ENCODE results near the gene SHC2. TPM values are rescaled to one million over a fixed set of nuclear protein-coding genes. Genes with fewer than 3 reads are reported as not detected.

The SHC2 gene
- total and polyA plus RNA-seq, 2 of the 8 experiments (the other 6 are each of a cell fraction or from before 2014, with no cell fraction given), result 4.4 to 7.3 TPM

DNA sequence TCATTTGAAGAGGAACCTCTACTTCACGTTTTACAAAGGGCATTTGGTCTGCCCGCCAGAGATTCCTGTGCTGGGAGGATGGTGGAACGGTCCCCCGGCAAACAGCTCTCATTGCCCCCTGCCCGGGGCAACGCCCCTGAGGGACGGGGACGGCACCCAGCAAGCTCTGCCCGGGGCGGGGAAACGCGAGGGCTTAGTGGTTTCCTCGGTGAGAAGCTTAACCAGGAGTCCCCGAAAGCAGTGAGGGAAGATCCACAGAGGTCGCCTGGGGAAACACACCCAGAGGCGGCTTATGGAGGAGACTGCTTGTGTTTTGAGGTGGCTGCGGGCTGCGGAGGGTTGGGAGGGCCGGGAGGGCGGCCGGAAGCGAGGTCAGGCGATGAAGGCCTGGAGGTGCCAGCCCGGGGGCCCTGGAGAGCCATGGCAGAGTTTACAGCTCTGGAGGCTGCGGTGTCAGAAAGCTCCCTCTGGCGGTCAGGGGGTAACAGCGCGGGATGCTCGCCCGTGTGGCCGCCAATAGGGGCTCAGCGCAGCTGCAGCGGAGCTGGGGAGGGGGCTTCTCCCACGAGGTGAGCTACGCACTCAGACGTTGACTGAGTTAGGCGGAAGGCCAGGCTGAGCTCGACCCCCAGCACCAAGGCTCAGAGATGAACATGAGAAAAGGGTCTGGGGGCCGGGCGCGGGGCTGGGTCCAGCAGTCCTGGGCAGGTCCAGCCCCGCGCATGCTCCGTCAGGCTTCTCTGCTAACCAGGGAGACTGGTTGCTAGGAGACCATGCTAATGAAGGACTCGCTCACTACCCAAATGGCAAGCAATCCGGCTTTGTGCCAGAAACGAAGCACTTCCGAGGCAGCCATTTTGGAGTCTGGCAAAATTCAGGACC is 45.8 kb upstream of the SHC2 start:
- peak overlapping the region; percentile 99 for H2BK5ac ChIP-seq (ENCODE audit: low read depth, low read length)
- H3K4ac ChIP-seq (replicated peaks; ENCODE audit: insufficient read length, low read depth, low read length), result peak overlapping the region; percentile 53
- peak overlapping the region; percentile 66 to 85 (median 82) for H3K9ac ChIP-seq (replicated peaks in 1 of 4; ENCODE audit: extremely low read depth in 1 of 4, low read depth in 3 of 4, low read length in 3 of 4)
- H3K79me2 ChIP-seq (ENCODE audit: control insufficient read depth in 1 of 2, insufficient read depth in 2 of 2, low read length in 2 of 2), result no peaks in the 10 kb centered on the region
- H3K23me2 ChIP-seq (ENCODE audit: low read depth, low read length), result peaks cover 8% of the 10 kb centered on the region; the same call in 1 of the 2 replicates
- H2AK5ac ChIP-seq (ENCODE audit: low read depth, low read length), result no peak overlapping the region
- peaks cover 0 to 4% of the 10 kb centered on the region in 2 experiments for H4K20me1 ChIP-seq (replicated peaks in 1 of 2; ENCODE audit: control insufficient read depth in 1 of 2, insufficient read depth in 2 of 2, low read length in 2 of 2)
- WGBS, 2 experiments (ENCODE audit: extremely low coverage in 1 of 2, insufficient coverage in 1 of 2, insufficient read length in 1 of 2, insufficient replicate concordance in 2 of 2, low coverage in 1 of 2, low lambda C conversion rate in 2 of 2, missing lambda C conversion rate in 1 of 2), result 7% methylated on average over 39 of the region's 48 CpGs; no CpG with 5 or more reads in 1 of the 2 experiments
- ChIA-PET POLR2A (ENCODE audit: partially characterized antibody) (interaction anchor here (0.8 to 2.1 kb wide), 6 partner anchors 9 to 27 kb away, joined by 3 to 6 read pairs (median 4); no protein-coding TSS in a partner anchor), CTCF (ENCODE audit: partially characterized antibody) (interaction anchor here (0.6 to 3.6 kb wide), 21 partner anchors 9 to 478 kb away, joined by 3 to 20 read pairs (median 3); partner anchors contain the start of genes CDC34, MADCAM1 and WDR18)
- DNase-seq (ENCODE audit: low read depth in 1 of 2, low spot score in 2 of 2) (peak; percentile 92 to 94), FAIRE-seq (peak; percentile 91)
- H2BK20ac ChIP-seq (ENCODE audit: low read length), result no peak overlapping the region
- no peaks in the 10 kb centered on the region; a peak in 2 of 4 replicates for H3K9me3 ChIP-seq (ENCODE audit: insufficient read depth in 2 of 2, low read depth in 1 of 2, low read length in 1 of 2)
- peak overlapping the region; percentile 95 for H4K5ac ChIP-seq (ENCODE audit: insufficient read length, low read depth, low read length)
- H3K56ac ChIP-seq (replicated peaks; ENCODE audit: insufficient read length, low read depth, low read length), result peak overlapping the region; percentile 54
- no peaks in the 10 kb centered on the region for H3K79me1 ChIP-seq (ENCODE audit: low read depth, low read length)
- peak overlapping the region; percentile 100 for H3K18ac ChIP-seq (ENCODE audit: extremely low read depth, low read length)
- peak overlapping the region; percentile 100 for H2BK12ac ChIP-seq (ENCODE audit: low read depth, low read length)
- H3K4me2 ChIP-seq (ENCODE audit: insufficient read depth in 1 of 2, low read depth in 2 of 2, low read length in 2 of 2), result peak overlapping the region; percentile 34 to 97
- H3K4me1 ChIP-seq (replicated peaks in 1 of 4; ENCODE audit: control insufficient read depth in 3 of 4, insufficient read depth in 4 of 4, low read length in 3 of 4), result peaks cover 0 to 12% (median 8%) of the 10 kb centered on the region in 4 experiments; a peak in 5 of 7 replicates
- peak overlapping the region; percentile 94; the same call in 1 of the 2 replicates for H2BK15ac ChIP-seq (ENCODE audit: low read length)
- no peak overlapping the region for H3K23ac ChIP-seq (ENCODE audit: insufficient read length)
- H3K27ac ChIP-seq (ENCODE audit: low read depth, low read length), result peak overlapping the region; percentile 97
- no peaks in the 10 kb centered on the region; a peak in 2 of 7 replicates for H3K27me3 ChIP-seq (replicated peaks in 1 of 4; ENCODE audit: control insufficient read depth in 3 of 4, extremely low read depth in 1 of 4, insufficient read depth in 3 of 4, low read length in 3 of 4)
- peak overlapping the region; percentile 98 for H4K8ac ChIP-seq (ENCODE audit: extremely low read depth, insufficient read depth, low read length)
- H4K91ac ChIP-seq (replicated peaks; ENCODE audit: insufficient read length, low read length), result peak overlapping the region; percentile 87
- peak overlapping the region; percentile 79 to 86 (median 80) for H3K4me3 ChIP-seq (ENCODE audit: extremely low read depth in 1 of 4, insufficient read depth in 2 of 4, low read depth in 3 of 4, low read length in 4 of 4)
- H2AFZ ChIP-seq (ENCODE audit: low read length), result peak overlapping the region; percentile 81; the same call in 1 of the 2 replicates
- H2BK120ac ChIP-seq (replicated peaks; ENCODE audit: low read depth, low read length), result no peak overlapping the region
- H3K14ac ChIP-seq (ENCODE audit: insufficient read length), result no peak overlapping the region
- H3K36me3 ChIP-seq (ENCODE audit: control insufficient read depth in 2 of 4, insufficient read depth in 4 of 4, low read length in 3 of 4), result no peaks in the 10 kb centered on the region
- no peak for TF ChIP-seq SIRT6 (IDR thresholded peaks at IDR 0.05; ENCODE audit: low read length)
- TF ChIP-seq SAP30 (IDR thresholded peaks at IDR 0.05; ENCODE audit: insufficient read depth, insufficient replicate concordance, low read length), result no peak
- TF ChIP-seq, protein P1, sequence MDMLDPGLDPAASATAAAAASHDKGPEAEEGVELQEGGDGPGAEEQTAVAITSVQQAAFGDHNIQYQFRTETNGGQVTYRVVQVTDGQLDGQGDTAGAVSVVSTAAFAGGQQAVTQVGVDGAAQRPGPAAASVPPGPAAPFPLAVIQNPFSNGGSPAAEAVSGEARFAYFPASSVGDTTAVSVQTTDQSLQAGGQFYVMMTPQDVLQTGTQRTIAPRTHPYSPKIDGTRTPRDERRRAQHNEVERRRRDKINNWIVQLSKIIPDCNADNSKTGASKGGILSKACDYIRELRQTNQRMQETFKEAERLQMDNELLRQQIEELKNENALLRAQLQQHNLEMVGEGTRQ (IDR thresholded peaks at IDR 0.05; ENCODE audit: low read length), result no peak
- 0 out of 2 replicates have a peak, but pooled peaks have one; percentile 22 for TF ChIP-seq TBP (IDR thresholded peaks at IDR 0.05; ENCODE audit: low read depth, low read length)
- TF ChIP-seq SIX5 (IDR thresholded peaks at IDR 0.05; ENCODE audit: low read depth, low read length), result no peak
- no peak for TF ChIP-seq FOSL1 (IDR thresholded peaks at IDR 0.05; ENCODE audit: insufficient read depth, low read depth, low read length)
- TF ChIP-seq POU5F1 (IDR thresholded peaks at IDR 0.05; ENCODE audit: low read depth, low read length), result no peak
- TF ChIP-seq KDM1A (IDR thresholded peaks at IDR 0.05; ENCODE audit: borderline replicate concordance, low read length), result no peak
- TF ChIP-seq CEBPB (IDR thresholded peaks at IDR 0.05; ENCODE audit: low read depth, low read length), result no peak
- no peak for TF ChIP-seq KDM4A (IDR thresholded peaks at IDR 0.05; ENCODE audit: low read depth, low read length, severe bottlenecking)

Measured in H1 (cell line).